ENCODE results near the gene TDRD12.

- TF ChIP-seq POLR2AphosphoS5 (IDR thresholded peaks at IDR 0.05; ENCODE audit: low read depth, low read length) (no peak), REST (IDR thresholded peaks at IDR 0.05; ENCODE audit: insufficient read depth in 1 of 2, low read depth in 2 of 2, low read length in 2 of 2) (no peak), SIN3A (IDR thresholded peaks at IDR 0.05; ENCODE audit: borderline replicate concordance, insufficient read depth, low read length) (no peak), TAF1 (IDR thresholded peaks at IDR 0.05; ENCODE audit: borderline replicate concordance, insufficient read depth, low read length) (no peak)
Observed at GRCh38 chr19:32813862-32814425, 94.4 kb downstream of the TDRD12 start.
